IMR-90 (cell line): ENCODE measurements around the gene SLC29A1. TPM values are rescaled to one million over a fixed set of nuclear protein-coding genes. Genes with fewer than 3 reads are reported as not detected.
A peak's percentile ranks its signal among the peaks of the same experiment; 100 is the strongest.

Source experiments
- ATAC-seq: fragments of 200-7000 bp; cut with Tn5 transposase; 2 replicates; pipeline ENCODE4 v1.9.1; 2020; ENCODE audit warnings: low read depth, mild to moderate bottlenecking, moderate library complexity
- BruUV-seq: library from RNA; stranded (reverse); fragments of 400-500 nt; replicated peaks from 2 replicates; lab custom pipeline; 2021; lab: Mats Ljungman, UMichigan
- CTCF ChIA-PET: fragments of 300-600 bp; formaldehyde crosslinking; extraction: SDS; loops from one replicate; lab custom pipeline; 2021; ENCODE audit warnings: antibody characterized with exemption; lab: Yijun Ruan, JAX
- POLR2A ChIA-PET: fragments of 300-600 bp; sonication (Branson Sonifier 250); formaldehyde crosslinking; loops from one replicate; lab custom pipeline; 2022; ENCODE audit warnings: antibody characterized with exemption; ENCODE audit not compliant: unreplicated experiment; lab: Charles Lee
- DNase-seq: peaks from one replicate; pipeline ENCODE4 v3.0.0; 2013
- H2AFZ ChIP-seq: replicated peaks from 2 replicates; pipeline ENCODE3; 2013; ENCODE audit warnings: low read length, mild to moderate bottlenecking; ENCODE audit not compliant: poor library complexity
- H2AK5ac ChIP-seq: 2 replicates; pipeline ENCODE4 v1.6.1; 2013; ENCODE audit warnings: low read depth, low read length, inconsistent platforms
- H2AK9ac ChIP-seq: replicated peaks from 2 replicates; pipeline ENCODE3; 2013; ENCODE audit warnings: mild to moderate bottlenecking, low read depth, low read length, moderate library complexity; ENCODE audit not compliant: poor library complexity
- H2BK120ac ChIP-seq: 2 replicates; pipeline ENCODE4 v1.6.1; 2013; ENCODE audit warnings: low read depth, low read length, inconsistent platforms
- H2BK15ac ChIP-seq: 3 replicates; pipeline ENCODE4 v1.6.1; 2013; ENCODE audit warnings: low read depth, low read length, inconsistent platforms
- H2BK20ac ChIP-seq: 2 replicates; pipeline ENCODE4 v1.6.1; 2013; ENCODE audit warnings: low read depth, mild to moderate bottlenecking, inconsistent platforms, low read length, moderate library complexity
- H2BK5ac ChIP-seq: 2 replicates; pipeline ENCODE4 v1.6.1; 2013; ENCODE audit warnings: mild to moderate bottlenecking, low read depth, low read length, inconsistent platforms; ENCODE audit not compliant: poor library complexity, severe bottlenecking
- H3K14ac ChIP-seq: replicated peaks from 2 replicates; pipeline ENCODE4 v1.6.1; 2013; ENCODE audit warnings: low read depth, low read length, inconsistent platforms
- H3K18ac ChIP-seq: 2 replicates; pipeline ENCODE4 v1.6.1; 2013; ENCODE audit warnings: low read depth, low read length, control low read depth
- H3K23ac ChIP-seq: 2 replicates; pipeline ENCODE4 v1.6.1; 2013; ENCODE audit warnings: low read depth, low read length, inconsistent platforms
- H3K27ac ChIP-seq: 2 replicates; pipeline ENCODE4 v1.5.1; 2013; ENCODE audit warnings: mild to moderate bottlenecking, control low read depth, low read length; ENCODE audit not compliant: insufficient read depth
- H3K27me3 ChIP-seq: 2 replicates; pipeline ENCODE4 v1.6.1; 2013; ENCODE audit warnings: low read length; ENCODE audit not compliant: control insufficient read depth, insufficient read depth
- H3K36me3 ChIP-seq: 2 replicates; pipeline ENCODE4 v1.6.1; 2013; ENCODE audit warnings: low read length, mixed read lengths; ENCODE audit not compliant: control insufficient read depth, insufficient read depth
- H3K4ac ChIP-seq: 2 replicates; pipeline ENCODE4 v1.6.1; 2013; ENCODE audit warnings: low read depth, low read length, inconsistent platforms
- H3K4me1 ChIP-seq: 2 replicates; pipeline ENCODE4 v1.6.1; 2013; ENCODE audit warnings: low read length, mixed read lengths; ENCODE audit not compliant: control insufficient read depth, insufficient read depth
- H3K4me2 ChIP-seq: 2 replicates; pipeline ENCODE4 v1.6.1; 2013; ENCODE audit warnings: low read depth, mild to moderate bottlenecking, control low read depth, low read length, moderate library complexity
- H3K4me3 ChIP-seq: 2 replicates; pipeline ENCODE4 v1.5.1; 2013; ENCODE audit warnings: low read depth, mild to moderate bottlenecking, control low read depth, low read length, moderate library complexity; ENCODE audit not compliant: insufficient read depth
- H3K56ac ChIP-seq: 2 replicates; pipeline ENCODE4 v1.6.1; 2013; ENCODE audit warnings: low read length, inconsistent platforms; ENCODE audit not compliant: insufficient read depth; ENCODE audit errors: extremely low read depth
- H3K79me1 ChIP-seq, 2 experiments: 2 replicates each; pipeline ENCODE4 v1.6.1; 2013; ENCODE audit warnings: low read length in 2 of 2, inconsistent platforms in 1 of 2, low read depth in 1 of 2
- H3K9ac ChIP-seq: 2 replicates; pipeline ENCODE4 v1.6.1; 2013; ENCODE audit warnings: low read depth, low read length, control low read depth
- H3K9me1 ChIP-seq: 2 replicates; pipeline ENCODE4 v1.6.1; 2013; ENCODE audit warnings: low read length, inconsistent platforms; ENCODE audit not compliant: insufficient read depth
- H3K9me3 ChIP-seq: 2 replicates; pipeline ENCODE4 v1.6.1; 2013; ENCODE audit warnings: low read length; ENCODE audit not compliant: control insufficient read depth, insufficient read depth
- H4K20me1 ChIP-seq: 2 replicates; pipeline ENCODE4 v1.6.1; 2013; ENCODE audit warnings: low read length, inconsistent platforms; ENCODE audit not compliant: insufficient read depth
- H4K5ac ChIP-seq: 2 replicates; pipeline ENCODE4 v1.6.1; 2013; ENCODE audit warnings: mild to moderate bottlenecking, low read depth, low read length, control low read depth
- H4K8ac ChIP-seq, 2 experiments: 2 replicates each; pipeline ENCODE4 v1.6.1; 2013; ENCODE audit warnings: low read depth in 2 of 2, low read length in 2 of 2, control low read depth in 1 of 2, inconsistent platforms in 1 of 2
- H4K91ac ChIP-seq: 2 replicates; pipeline ENCODE4 v1.6.1; 2013; ENCODE audit warnings: low read depth, low read length, inconsistent platforms; ENCODE audit not compliant: insufficient read depth
- BHLHE40 ChIP-seq: fragments of 150-350 bp; IDR thresholded peaks from 2 replicates; pipeline ENCODE4 v1.6.1; 2016; ENCODE audit warnings: mild to moderate bottlenecking, low read depth, low read length
- CTCF ChIP-seq: conservative IDR thresholded peaks from 2 replicates; pipeline ENCODE4 v1.5.1; 2012; ENCODE audit warnings: mild to moderate bottlenecking, low read depth, low read length, improper control_type of control experiment
- ELK1 ChIP-seq: fragments of 150-350 bp; IDR thresholded peaks from 2 replicates; pipeline ENCODE4 v1.6.1; 2016; ENCODE audit warnings: low read depth, mild to moderate bottlenecking, low read length, moderate library complexity, borderline replicate concordance
- MAZ ChIP-seq: IDR thresholded peaks from 2 replicates; pipeline ENCODE4 v1.6.1; 2012; ENCODE audit warnings: low read depth, mild to moderate bottlenecking, low read length, improper control_type of control experiment, moderate library complexity, borderline replicate concordance
- MXI1 ChIP-seq: IDR thresholded peaks from 2 replicates; pipeline ENCODE4 v1.6.1; 2012; ENCODE audit warnings: low read depth, mild to moderate bottlenecking, low read length, moderate library complexity, borderline replicate concordance
- NFE2L2 ChIP-seq: fragments of 150-350 bp; IDR thresholded peaks from 2 replicates; pipeline ENCODE4 v1.6.1; 2016; ENCODE audit warnings: low read depth, mild to moderate bottlenecking, low read length
- RAD21 ChIP-seq: IDR thresholded peaks from 2 replicates; pipeline ENCODE4 v1.6.1; 2012; ENCODE audit warnings: low read length, improper control_type of control experiment
- RFX5 ChIP-seq: IDR thresholded peaks from 2 replicates; pipeline ENCODE4 v1.8.0; 2012; ENCODE audit warnings: low read depth, mild to moderate bottlenecking, low read length, moderate library complexity
- WGBS, 2 experiments: methylation state at CpG; one replicate each; pipeline versions ENCODE4 v1.1.5 to v1.1.7; 2013; ENCODE audit warnings: missing lambda C conversion rate in 2 of 2; ENCODE audit not compliant: insufficient read length in 1 of 2; ENCODE audit errors: extremely low coverage in 2 of 2; 5-methylcytosine and 5-hydroxymethylcytosine counted together
- dilution Hi-C: fragments of 300-500 bp; cut with HindIII; formaldehyde crosslinking; loops from one replicate; pipeline ENCODE4 v1.14.3; 2018; ENCODE audit warnings: low sequenced_read_pairs; ENCODE audit not compliant: unreplicated experiment
- in situ Hi-C: fragments of 300-500 bp; cut with MboI; formaldehyde crosslinking; loops from 3 replicates; pipeline ENCODE4 v1.14.3; 2019; ENCODE audit warnings: low sequenced_read_pairs, inconsistent platforms, mixed read lengths
- intact Hi-C: fragments of 100-400 bp; cut with micrococcal nuclease; formaldehyde crosslinking; loops from 2 replicates; pipeline ENCODE4 v1.10.0; 2022
- polyA plus RNA-seq, 3 experiments: library from polyadenylated mRNA; depleted of rRNA; stranded (reverse); fragments of >200 nt; gene quantifications; 2 replicates each; pipeline ENCODE4 v1.2.3, GENCODE V29; 2012; ENCODE audit warnings: low replicate concordance in 1 of 3
- total RNA-seq: library from RNA; depleted of rRNA; stranded (reverse); fragments of >200 nt; gene quantifications from 2 replicates; pipeline ENCODE4 v1.2.3, GENCODE V29; 2012
- TF ChIP-seq, protein P1 (sequence below): fragments of 150-350 bp; IDR thresholded peaks from 2 replicates; pipeline ENCODE4 v1.6.1; 2017; ENCODE audit warnings: mild to moderate bottlenecking, antibody characterized with exemption, low read length, low read depth

Gene SLC29A1
- total and polyA plus RNA-seq, 2 of the 4 experiments (the other 2 are of a cell fraction): 4.1 to 22.1 TPM

DNA sequence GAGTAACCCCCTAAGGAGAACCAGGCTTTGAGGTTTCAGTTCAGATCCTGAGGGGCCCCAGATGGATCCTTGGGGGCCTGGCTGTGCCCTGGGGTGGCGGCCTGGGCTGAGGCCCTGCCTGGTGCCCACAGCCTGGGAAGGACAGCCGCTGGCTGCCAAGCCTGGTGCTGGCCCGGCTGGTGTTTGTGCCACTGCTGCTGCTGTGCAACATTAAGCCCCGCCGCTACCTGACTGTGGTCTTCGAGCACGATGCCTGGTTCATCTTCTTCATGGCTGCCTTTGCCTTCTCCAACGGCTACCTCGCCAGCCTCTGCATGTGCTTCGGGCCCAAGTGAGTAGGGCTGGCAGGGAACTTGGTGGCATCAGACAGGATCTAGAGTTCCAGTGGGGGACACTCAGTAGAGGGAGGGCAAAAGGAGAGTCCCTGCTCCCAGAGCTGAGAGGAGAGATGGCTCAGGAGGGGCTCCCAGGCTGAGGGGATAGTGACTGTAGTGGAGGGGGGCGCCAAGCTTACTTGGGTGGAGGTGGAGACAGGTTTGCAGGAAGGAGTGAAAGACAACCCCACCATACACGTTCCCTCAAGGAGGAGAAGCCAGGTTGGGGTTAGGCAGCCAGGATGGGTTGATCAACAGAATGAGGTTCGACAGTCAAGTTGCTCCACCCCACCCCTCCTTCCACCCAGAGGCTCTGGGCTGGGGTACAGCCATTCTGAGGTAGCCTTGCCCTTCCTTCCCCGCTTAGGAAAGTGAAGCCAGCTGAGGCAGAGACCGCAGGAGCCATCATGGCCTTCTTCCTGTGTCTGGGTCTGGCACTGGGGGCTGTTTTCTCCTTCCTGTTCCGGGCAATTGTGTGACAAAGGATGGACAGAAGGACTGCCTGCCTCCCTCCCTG is 9.5 kb downstream of the SLC29A1 start (continued):
- TF ChIP-seq BHLHE40 (no peak), MAZ (no peak)

DNA sequence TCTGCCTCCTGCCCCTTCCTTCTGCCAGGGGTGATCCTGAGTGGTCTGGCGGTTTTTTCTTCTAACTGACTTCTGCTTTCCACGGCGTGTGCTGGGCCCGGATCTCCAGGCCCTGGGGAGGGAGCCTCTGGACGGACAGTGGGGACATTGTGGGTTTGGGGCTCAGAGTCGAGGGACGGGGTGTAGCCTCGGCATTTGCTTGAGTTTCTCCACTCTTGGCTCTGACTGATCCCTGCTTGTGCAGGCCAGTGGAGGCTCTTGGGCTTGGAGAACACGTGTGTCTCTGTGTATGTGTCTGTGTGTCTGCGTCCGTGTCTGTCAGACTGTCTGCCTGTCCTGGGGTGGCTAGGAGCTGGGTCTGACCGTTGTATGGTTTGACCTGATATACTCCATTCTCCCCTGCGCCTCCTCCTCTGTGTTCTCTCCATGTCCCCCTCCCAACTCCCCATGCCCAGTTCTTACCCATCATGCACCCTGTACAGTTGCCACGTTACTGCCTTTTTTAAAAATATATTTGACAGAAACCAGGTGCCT is 10.2 kb downstream of the SLC29A1 start:
- Histone ChIP-seq H2BK5ac (no peak overlapping the region), H3K27ac (no peak overlapping the region), H2BK120ac (no peak overlapping the region), H3K79me1 (0 out of 4 replicates have a peak, but pooled peaks cover 0 to 4% of the 10 kb centered on the region in 2 experiments), H2BK20ac (no peak overlapping the region), H3K56ac (no peak overlapping the region), H3K4me2 (no peak overlapping the region), H2BK15ac (no peak overlapping the region), H3K4me3 (no peak overlapping the region), H3K18ac (no peak overlapping the region), H3K27me3 (no peaks in the 10 kb centered on the region), H4K5ac (no peak overlapping the region), H3K23ac (no peak overlapping the region), H2AFZ (peak overlapping the region; percentile 8), H4K91ac (no peak overlapping the region), H3K4ac (no peak overlapping the region), H3K14ac (no peak overlapping the region), H3K36me3 (peaks cover 2% of the 10 kb centered on the region; the same call in 1 of the 2 replicates), H3K9ac (no peak overlapping the region), H4K8ac (0 out of 4 replicates have a peak overlapping the region, but pooled peaks of 1 of the 2 experiments have one; percentile 18), H2AK9ac (peak overlapping the region; percentile 52), H3K9me1 (peaks cover 4% of the 10 kb centered on the region), H2AK5ac (peak overlapping the region; percentile 84; the same call in 1 of the 2 replicates), H4K20me1 (no peaks in the 10 kb centered on the region), H3K9me3 (no peaks in the 10 kb centered on the region), H3K4me1 (peaks cover 16% of the 10 kb centered on the region)
- ATAC-seq: no peak
- CTCF ChIA-PET: interaction anchor here (0.6 to 1.8 kb wide), 9 partner anchors 11 to 1174 kb away, joined by 3 to 20 read pairs (median 4); partner anchors contain the start of gene SLC29A1
- dilution Hi-C loops (no loop called here), intact Hi-C loops (loop anchor here (1.0 kb wide), 2 partner anchors 61 to 137 kb away; no protein-coding TSS in a partner anchor), in situ Hi-C loops (loop anchor here (5.0 kb wide), 1 partner anchor 61 kb away; no protein-coding TSS in a partner anchor)
- 100% methylated on average over 1 of the region's 14 CpGs; no CpG with 5 or more reads in 1 of the 2 experiments for WGBS, 2 experiments
- no peak for DNase-seq
- POLR2A ChIA-PET: interaction anchor here (1.7 kb wide), 1 partner anchor 14 kb away, joined by 10 read pairs; the partner anchor contains the start of gene HSP90AB1
- no TSS peak for BruUV-seq
- TF ChIP-seq CTCF (no peak), MXI1 (no peak), BHLHE40 (no peak), ELK1 (no peak), NFE2L2 (no peak), RAD21 (no peak), RFX5 (no peak)
- TF ChIP-seq, protein P1, sequence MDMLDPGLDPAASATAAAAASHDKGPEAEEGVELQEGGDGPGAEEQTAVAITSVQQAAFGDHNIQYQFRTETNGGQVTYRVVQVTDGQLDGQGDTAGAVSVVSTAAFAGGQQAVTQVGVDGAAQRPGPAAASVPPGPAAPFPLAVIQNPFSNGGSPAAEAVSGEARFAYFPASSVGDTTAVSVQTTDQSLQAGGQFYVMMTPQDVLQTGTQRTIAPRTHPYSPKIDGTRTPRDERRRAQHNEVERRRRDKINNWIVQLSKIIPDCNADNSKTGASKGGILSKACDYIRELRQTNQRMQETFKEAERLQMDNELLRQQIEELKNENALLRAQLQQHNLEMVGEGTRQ: no peak
